Gastroesophageal sphincter (tissue), 2 donors: Measurements from ENCODE around the gene MBD2.

Source experiments
- POLR2A ChIP-seq, 2 donors: fragments of 450-650 bp; IDR thresholded peaks; one replicate each; pipeline ENCODE4 v1.6.1; 2017; ENCODE audit warnings: antibody characterized with exemption in 2 of 2, mild to moderate bottlenecking in 2 of 2, moderate library complexity in 1 of 2
- POLR2AphosphoS5 ChIP-seq: sonication (generic); formaldehyde crosslinking; IDR thresholded peaks from one replicate; pipeline ENCODE4 v1.6.1; 2017; ENCODE audit warnings: antibody characterized with exemption

DNA sequence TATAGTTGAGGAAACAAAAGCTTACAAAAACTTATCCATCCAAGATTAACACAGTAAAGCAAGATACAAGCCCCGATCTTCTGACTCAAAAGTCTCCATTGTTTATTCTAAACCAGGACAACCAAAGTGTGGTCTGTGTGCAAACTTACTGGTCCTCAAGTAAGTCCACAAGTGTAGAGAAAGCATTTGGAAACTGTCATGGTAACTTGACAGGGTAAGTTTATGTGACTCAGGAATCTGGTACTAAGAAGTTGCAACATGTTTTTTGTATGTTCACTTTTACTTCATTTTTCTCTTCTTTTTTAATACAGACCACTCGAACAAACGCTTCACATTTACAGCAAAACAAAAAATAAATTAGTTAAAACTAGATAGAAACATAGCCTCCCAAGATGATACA, 9.4 kb downstream of the MBD2 start:
- TF ChIP-seq POLR2A (IDR thresholded peaks at IDR 0.05), result no peak
- TF ChIP-seq POLR2AphosphoS5, result no peak
